K562 (cell line): ENCODE measurements around the gene SH3BP5. TPM values are rescaled to one million over a fixed set of nuclear protein-coding genes. Genes with fewer than 3 reads are reported as not detected.
A peak's percentile ranks its signal among the peaks of the same experiment; 100 is the strongest.

Source experiments
- ATAC-seq: fragments of 200-7000 bp; cut with Tn5 transposase; 3 replicates; pipeline ENCODE4 v1.9.1; 2020; ENCODE audit warnings: moderate library complexity
- BruUV-seq: library from RNA; stranded (reverse); fragments of 400-500 nt; replicated peaks from 2 replicates; lab custom pipeline; 2021; lab: Mats Ljungman, UMichigan
- CTCF ChIA-PET: fragments of 300-600 bp; formaldehyde crosslinking; extraction: SDS; loops from one replicate; lab custom pipeline; 2021; ENCODE audit warnings: low intra/inter-chr PET ratio; lab: Yijun Ruan, JAX
- POLR2A ChIA-PET: fragments of 300-600, 350-650 bp; sonication (Branson Sonifier 250); formaldehyde crosslinking; extraction: SDS; loops from one replicate; lab custom pipeline; 2021; ENCODE audit warnings: antibody characterized with exemption, inconsistent platforms; lab: Yijun Ruan, JAX
- DNase-seq, 4 experiments: peaks; one replicate each; pipeline versions ENCODE4 v3.0.0 to v3.0.0-alpha.2; 2011 to 2018; ENCODE audit warnings: low spot score in 3 of 4, mixed read lengths in 3 of 4; ENCODE audit errors: extremely low read depth in 1 of 4
- FAIRE-seq: peaks from 2 replicates; lab custom pipeline; 2011; peaks lifted over from hg19 to GRCh38; lab: Jason Lieb, UNC
- H2AFZ ChIP-seq: 2 replicates; pipeline ENCODE4 v1.6.0; 2011; ENCODE audit warnings: low read depth, low read length, control low read depth, inconsistent platforms
- H3K27ac ChIP-seq: fragments of 200-600 bp; 3 replicates; pipeline ENCODE4 v1.8.0; 2011; ENCODE audit warnings: low read depth, mild to moderate bottlenecking, control low read depth, inconsistent platforms, low read length, moderate library complexity, mixed read lengths; ENCODE audit errors: extremely low read depth
- H3K27me3 ChIP-seq, 2 experiments: fragments of 300-600 bp in 1 of 2; 2 replicates in 1 of 2; 3 replicates in 1 of 2; pipeline versions ENCODE4 v1.6.0 to v1.8.0; 2011; ENCODE audit warnings: inconsistent platforms in 2 of 2, low read length in 2 of 2, mild to moderate bottlenecking in 1 of 2, mixed read lengths in 1 of 2, moderate library complexity in 1 of 2; ENCODE audit not compliant: control insufficient read depth in 2 of 2, insufficient read depth in 2 of 2
- H3K36me3 ChIP-seq: fragments of 300-600 bp; 3 replicates; pipeline ENCODE4 v1.8.0; 2011; ENCODE audit warnings: mild to moderate bottlenecking, low read length, inconsistent platforms; ENCODE audit not compliant: control insufficient read depth, insufficient read depth
- H3K4me1 ChIP-seq, 2 experiments: fragments of 200-600 bp in 1 of 2; replicated peaks in 1 of 2; 2 replicates in 1 of 2; 3 replicates in 1 of 2; pipeline versions ENCODE4 v1.5.1 to v1.8.0; 2011; ENCODE audit warnings: inconsistent platforms in 2 of 2, low read length in 2 of 2, mild to moderate bottlenecking in 1 of 2, mixed read lengths in 1 of 2, moderate library complexity in 1 of 2; ENCODE audit not compliant: control insufficient read depth in 2 of 2, insufficient read depth in 2 of 2
- H3K4me2 ChIP-seq: 2 replicates; pipeline ENCODE4 v1.6.1; 2011; ENCODE audit warnings: low read length, control low read depth, inconsistent platforms, mixed read lengths; ENCODE audit not compliant: insufficient read depth
- H3K4me3 ChIP-seq: fragments of 200-600 bp; sonication (generic), shearing (Covaris generic); 2 replicates; pipeline ENCODE4 v1.5.1; 2016; ENCODE audit warnings: control low read depth, inconsistent platforms
- H3K79me2 ChIP-seq: fragments of 200-600 bp; 3 replicates; pipeline ENCODE4 v1.8.0; 2011; ENCODE audit warnings: low read length, inconsistent platforms; ENCODE audit not compliant: control insufficient read depth, insufficient read depth
- H3K9ac ChIP-seq, 2 experiments: 2 replicates each; pipeline versions ENCODE4 v1.6.0 to v1.6.1; 2011; ENCODE audit warnings: low read depth in 2 of 2, low read length in 2 of 2, control low read depth in 1 of 2, inconsistent platforms in 1 of 2, mild to moderate bottlenecking in 1 of 2, mixed read lengths in 1 of 2; ENCODE audit not compliant: insufficient read depth in 1 of 2
- H3K9me1 ChIP-seq: one replicate; pipeline ENCODE4 v1.6.0; 2011; ENCODE audit warnings: inconsistent platforms, mild to moderate bottlenecking, low read length, moderate library complexity; ENCODE audit not compliant: control insufficient read depth, insufficient read depth
- H3K9me3 ChIP-seq: replicated peaks from 2 replicates; pipeline ENCODE4 v1.5.1; 2011; ENCODE audit warnings: low read depth, low read length, inconsistent platforms; ENCODE audit not compliant: control insufficient read depth, insufficient read depth
- H4K20me1 ChIP-seq: replicated peaks from 2 replicates; pipeline ENCODE4 v1.6.1; 2011; ENCODE audit warnings: low read length, inconsistent platforms, mixed read lengths; ENCODE audit not compliant: control insufficient read depth, insufficient read depth
- ATF2 ChIP-seq: sonication (generic); formaldehyde crosslinking; IDR thresholded peaks from 2 replicates; pipeline ENCODE4 v1.8.1; 2022; ENCODE audit warnings: missing genetic modification reagents
- ETV5 ChIP-seq: sonication (generic); formaldehyde crosslinking; IDR thresholded peaks from 2 replicates; pipeline ENCODE4 v1.4.0; 2020; ENCODE audit warnings: low read depth, mild to moderate bottlenecking, missing genetic modification reagents
- PRDM10 ChIP-seq: fragments of 450-650 bp; IDR thresholded peaks from 2 replicates; pipeline ENCODE4 v1.6.1; 2018; ENCODE audit not compliant: partially characterized antibody
- SUPT5H ChIP-seq: fragments of 450-650 bp; IDR thresholded peaks from 2 replicates; pipeline ENCODE4 v1.6.1; 2016
- ZNF778 ChIP-seq: fragments of 450-650 bp; formaldehyde crosslinking; IDR thresholded peaks from 2 replicates; pipeline ENCODE4 v1.4.0; 2020; ENCODE audit warnings: mild to moderate bottlenecking, moderate library complexity
- WGBS: fragments of 100-300 bp; shearing (Covaris generic); methylation state at CpG from one replicate; pipeline ENCODE4 v1.1.6; 2016; ENCODE audit warnings: low coverage, mixed read lengths; ENCODE audit not compliant: insufficient coverage; ENCODE audit errors: missing lambda C conversion rate; 5-methylcytosine and 5-hydroxymethylcytosine counted together
- in situ Hi-C: fragments of 300-500 bp; cut with MboI; formaldehyde crosslinking; loops from 4 replicates; pipeline ENCODE4 v1.15.0; 2018; ENCODE audit warnings: inconsistent platforms, mixed read lengths
- intact Hi-C: fragments of 100-400 bp; cut with micrococcal nuclease; formaldehyde crosslinking; loops from 2 replicates; pipeline ENCODE4 v1.14.2; 2022
- polyA plus RNA-seq, 8 experiments: library from polyadenylated mRNA; depleted of rRNA in 4 of 8; stranded (reverse) in 5 of 8; unstranded in 3 of 8; fragments of >200 nt; fragmentation: Nextera tagmentation in 2 of 8; fragmentation: Illumina TruSeq in 1 of 8; extraction: Ambion mirVana in 2 of 8; extraction: Trizol in 1 of 8; gene quantifications; 2 replicates each; pipeline versions ENCODE4 v1.2.1 to v1.2.3, GENCODE V29; 2011 to 2014; ENCODE audit warnings: inconsistent platforms in 1 of 8, missing spikeins in 1 of 8
- total RNA-seq, 7 experiments: library from RNA; depleted of rRNA in 6 of 7; stranded (reverse); fragments of >200 nt in 6 of 7; fragmentation: Illumina TruSeq in 2 of 7; extraction: Trizol in 2 of 7; gene quantifications; 2 replicates each; pipeline versions ENCODE4 v1.2.1 to v1.2.3, GENCODE V29; 2011 to 2021; ENCODE audit warnings: low replicate concordance in 1 of 7

Gene SH3BP5
- total and polyA plus RNA-seq, 9 of the 15 experiments (the other 6 are each of a cell fraction or from before 2014, with no cell fraction given): 2.9 to 29.0 (median 14.9) TPM

DNA sequence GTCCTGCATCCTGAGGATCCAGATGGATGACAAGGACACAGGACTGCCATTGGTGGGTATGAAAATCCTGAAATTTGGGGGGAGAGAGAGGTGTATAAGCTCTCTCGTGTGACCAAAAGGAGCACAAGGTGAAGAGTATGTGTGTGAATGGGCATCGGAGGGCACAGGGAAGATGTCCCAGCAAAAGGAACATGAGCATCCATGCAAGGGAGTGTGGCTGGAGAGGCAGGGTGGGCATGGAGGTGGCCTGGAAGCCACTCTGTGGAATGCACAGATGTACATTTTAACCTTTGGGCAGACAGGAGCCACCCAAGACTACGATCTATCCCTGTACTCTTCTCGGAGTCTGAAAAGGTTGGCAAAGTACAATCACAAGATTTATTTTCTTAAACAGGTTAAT, 71.9 kb downstream of the SH3BP5 start:
- H3K4me3 ChIP-seq: no peak overlapping the region
- no peaks in the 10 kb centered on the region; the same call in 1 of the 2 replicates for H4K20me1 ChIP-seq
- CTCF ChIA-PET: no interaction called here
- DNase-seq: no peak
- no peak overlapping the region for H3K27ac ChIP-seq
- intact Hi-C loops: no loop called here
- H3K9ac ChIP-seq: no peak overlapping the region
- no TSS peak for BruUV-seq
- FAIRE-seq: no peak
- no peaks in the 10 kb centered on the region; a peak in 1 of 5 replicates for H3K4me1 ChIP-seq
- no peaks in the 10 kb centered on the region for H3K27me3 ChIP-seq
- no peak overlapping the region for H3K4me2 ChIP-seq
- TF ChIP-seq ZNF778 (CRISPR knock-in tag) (no peak), SUPT5H (peak; percentile 9; the same call in 1 of the 2 replicates), PRDM10 (no peak), ATF2 (no peak), ETV5 (CRISPR knock-in tag) (no peak)
- in situ Hi-C loops: no loop called here
- WGBS: 75% methylated on average over 4 of the region's 4 CpGs
- peaks cover 57% of the 10 kb centered on the region for H3K36me3 ChIP-seq
- H3K9me3 ChIP-seq: no peaks in the 10 kb centered on the region
- H3K79me2 ChIP-seq: no peaks in the 10 kb centered on the region
- POLR2A ChIA-PET: interaction anchor here (0.6 to 4.6 kb wide), 5 partner anchors 8 to 263 kb away, joined by 3 to 37 read pairs (median 3); no protein-coding TSS in a partner anchor
- ATAC-seq: no peak
- H3K9me1 ChIP-seq: no peaks in the 10 kb centered on the region
- H2AFZ ChIP-seq: no peak overlapping the region
